HEK293 (cell line): ENCODE data around the gene WBP11.
A peak's percentile ranks its signal among the peaks of the same experiment; 100 is the strongest.

Source experiments
- GFI1B ChIP-seq: fragments of 450-650 bp; formaldehyde crosslinking; IDR thresholded peaks from 2 replicates; pipeline ENCODE4 v1.5.1; 2016; ENCODE audit warnings: missing biosample characterization, missing genetic modification characterization
- KLF8 ChIP-seq: fragments of 450-650 bp; formaldehyde crosslinking; IDR thresholded peaks from 2 replicates; pipeline ENCODE4 v1.5.1; 2016; ENCODE audit warnings: missing biosample characterization, missing genetic modification characterization
- ZBTB20 ChIP-seq: fragments of 450-650 bp; formaldehyde crosslinking; IDR thresholded peaks from 2 replicates; pipeline ENCODE4 v1.5.1; 2016; ENCODE audit warnings: missing biosample characterization, missing genetic modification characterization
- ZFP69B ChIP-seq: fragments of 450-650 bp; formaldehyde crosslinking; IDR thresholded peaks from 2 replicates; pipeline ENCODE4 v1.5.1; 2016; ENCODE audit warnings: missing biosample characterization, missing genetic modification characterization
- ZNF114 ChIP-seq: fragments of 450-650 bp; formaldehyde crosslinking; IDR thresholded peaks from 2 replicates; pipeline ENCODE4 v1.5.0; 2017; ENCODE audit warnings: missing biosample characterization, missing genetic modification characterization
- ZNF138 ChIP-seq: fragments of 450-650 bp; formaldehyde crosslinking; IDR thresholded peaks from 2 replicates; pipeline ENCODE4 v1.5.1; 2016; ENCODE audit warnings: missing biosample characterization, missing genetic modification characterization, borderline replicate concordance
- ZNF292 ChIP-seq: fragments of 450-650 bp; formaldehyde crosslinking; IDR thresholded peaks from 2 replicates; pipeline ENCODE4 v1.5.1; 2016; ENCODE audit warnings: low read depth, missing biosample characterization, missing genetic modification characterization, borderline replicate concordance
- ZNF335 ChIP-seq: fragments of 450-650 bp; formaldehyde crosslinking; conservative IDR thresholded peaks from 2 replicates; pipeline ENCODE4 v1.5.1; 2016; ENCODE audit warnings: missing biosample characterization, missing genetic modification characterization
- ZNF501 ChIP-seq: fragments of 450-650 bp; formaldehyde crosslinking; IDR thresholded peaks from 2 replicates; pipeline ENCODE4 v1.5.1; 2016; ENCODE audit warnings: missing biosample characterization, missing genetic modification characterization
- ZNF544 ChIP-seq: fragments of 450-650 bp; formaldehyde crosslinking; IDR thresholded peaks from 2 replicates; pipeline ENCODE4 v1.5.0; 2017; ENCODE audit warnings: missing biosample characterization, missing genetic modification characterization
- ZNF561 ChIP-seq: fragments of 450-650 bp; IDR thresholded peaks from 2 replicates; pipeline ENCODE4 v1.5.1; 2018; ENCODE audit warnings: missing biosample characterization, missing genetic modification characterization, borderline replicate concordance
- ZNF623 ChIP-seq: fragments of 450-650 bp; formaldehyde crosslinking; IDR thresholded peaks from 2 replicates; pipeline ENCODE4 v1.5.1; 2016; ENCODE audit warnings: missing biosample characterization, missing genetic modification characterization
- ZNF660 ChIP-seq: fragments of 450-650 bp; IDR thresholded peaks from 2 replicates; pipeline ENCODE4 v1.5.1; 2018; ENCODE audit warnings: missing biosample characterization, mild to moderate bottlenecking, missing genetic modification characterization
- ZSCAN30 ChIP-seq: fragments of 450-650 bp; IDR thresholded peaks from 2 replicates; pipeline ENCODE4 v1.5.1; 2018; ENCODE audit warnings: missing biosample characterization, mild to moderate bottlenecking, missing genetic modification characterization, moderate library complexity
- TF ChIP-seq, protein P1 (sequence below): fragments of 450-650 bp; formaldehyde crosslinking; conservative IDR thresholded peaks from 2 replicates; pipeline ENCODE4 v1.5.1; 2016; ENCODE audit warnings: low read depth, missing biosample characterization, missing genetic modification characterization
- TF ChIP-seq, protein P2 (sequence below): fragments of 450-650 bp; formaldehyde crosslinking; IDR thresholded peaks from 2 replicates; pipeline ENCODE4 v1.5.1; 2016; ENCODE audit warnings: missing biosample characterization, missing genetic modification characterization, borderline replicate concordance
- TF ChIP-seq, protein P3 (sequence below): fragments of 450-650 bp; formaldehyde crosslinking; IDR thresholded peaks from 2 replicates; pipeline ENCODE4 v1.5.1; 2016; ENCODE audit warnings: missing biosample characterization, missing genetic modification characterization
- TF ChIP-seq, protein P4 (sequence below): fragments of 450-650 bp; formaldehyde crosslinking; IDR thresholded peaks from 2 replicates; pipeline ENCODE4 v1.5.1; 2016; ENCODE audit warnings: missing biosample characterization, missing genetic modification characterization
- TF ChIP-seq, protein P5 (sequence below): fragments of 450-650 bp; formaldehyde crosslinking; IDR thresholded peaks from 2 replicates; pipeline ENCODE4 v1.5.1; 2017; ENCODE audit warnings: missing biosample characterization, missing genetic modification characterization

Gene WBP11

DNA sequence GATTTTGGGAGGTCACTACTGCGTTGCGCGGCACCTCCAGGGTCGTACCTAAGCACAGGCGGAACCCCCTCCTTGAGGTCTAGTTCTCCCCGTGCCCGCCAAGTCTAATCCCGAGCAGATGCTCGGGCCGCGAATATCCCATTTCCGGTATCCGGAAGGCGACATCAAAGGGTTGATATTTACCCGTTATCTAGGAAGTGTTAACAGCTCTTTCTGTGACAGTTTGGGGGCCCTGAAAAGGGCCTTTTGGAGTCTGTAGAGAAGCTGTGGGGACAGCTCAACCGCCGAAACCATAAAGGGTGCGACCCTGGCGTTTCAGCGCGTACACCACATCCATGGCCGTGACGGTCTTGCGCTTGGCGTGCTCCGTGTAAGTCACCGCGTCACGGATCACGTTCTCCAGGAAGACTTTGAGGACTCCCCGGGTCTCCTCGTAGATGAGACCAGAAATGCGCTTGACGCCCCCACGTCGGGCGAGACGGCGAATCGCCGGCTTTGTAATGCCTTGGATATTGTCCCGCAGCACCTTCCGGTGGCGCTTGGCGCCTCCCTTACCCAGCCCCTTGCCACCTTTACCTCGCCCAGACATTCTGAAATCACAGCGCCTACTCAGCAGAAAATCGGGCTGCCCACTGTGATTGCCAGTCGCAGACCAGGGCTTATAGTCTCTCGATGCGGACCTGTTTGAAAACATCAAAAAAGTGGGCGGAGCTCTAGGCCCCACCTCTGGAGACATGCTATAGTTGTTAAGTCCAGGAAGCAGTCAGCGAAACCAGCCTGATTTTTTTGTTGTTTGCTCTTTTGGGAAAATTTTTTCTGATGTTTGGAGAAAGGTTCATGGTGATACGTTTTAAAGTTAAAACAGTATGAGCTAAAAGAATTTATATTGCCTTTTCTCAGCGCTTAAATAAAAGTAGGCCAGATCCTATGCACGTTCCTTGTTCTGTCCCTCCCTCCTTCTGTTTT is 32.5 kb downstream of the WBP11 start (continued):
- TF ChIP-seq, protein P1, sequence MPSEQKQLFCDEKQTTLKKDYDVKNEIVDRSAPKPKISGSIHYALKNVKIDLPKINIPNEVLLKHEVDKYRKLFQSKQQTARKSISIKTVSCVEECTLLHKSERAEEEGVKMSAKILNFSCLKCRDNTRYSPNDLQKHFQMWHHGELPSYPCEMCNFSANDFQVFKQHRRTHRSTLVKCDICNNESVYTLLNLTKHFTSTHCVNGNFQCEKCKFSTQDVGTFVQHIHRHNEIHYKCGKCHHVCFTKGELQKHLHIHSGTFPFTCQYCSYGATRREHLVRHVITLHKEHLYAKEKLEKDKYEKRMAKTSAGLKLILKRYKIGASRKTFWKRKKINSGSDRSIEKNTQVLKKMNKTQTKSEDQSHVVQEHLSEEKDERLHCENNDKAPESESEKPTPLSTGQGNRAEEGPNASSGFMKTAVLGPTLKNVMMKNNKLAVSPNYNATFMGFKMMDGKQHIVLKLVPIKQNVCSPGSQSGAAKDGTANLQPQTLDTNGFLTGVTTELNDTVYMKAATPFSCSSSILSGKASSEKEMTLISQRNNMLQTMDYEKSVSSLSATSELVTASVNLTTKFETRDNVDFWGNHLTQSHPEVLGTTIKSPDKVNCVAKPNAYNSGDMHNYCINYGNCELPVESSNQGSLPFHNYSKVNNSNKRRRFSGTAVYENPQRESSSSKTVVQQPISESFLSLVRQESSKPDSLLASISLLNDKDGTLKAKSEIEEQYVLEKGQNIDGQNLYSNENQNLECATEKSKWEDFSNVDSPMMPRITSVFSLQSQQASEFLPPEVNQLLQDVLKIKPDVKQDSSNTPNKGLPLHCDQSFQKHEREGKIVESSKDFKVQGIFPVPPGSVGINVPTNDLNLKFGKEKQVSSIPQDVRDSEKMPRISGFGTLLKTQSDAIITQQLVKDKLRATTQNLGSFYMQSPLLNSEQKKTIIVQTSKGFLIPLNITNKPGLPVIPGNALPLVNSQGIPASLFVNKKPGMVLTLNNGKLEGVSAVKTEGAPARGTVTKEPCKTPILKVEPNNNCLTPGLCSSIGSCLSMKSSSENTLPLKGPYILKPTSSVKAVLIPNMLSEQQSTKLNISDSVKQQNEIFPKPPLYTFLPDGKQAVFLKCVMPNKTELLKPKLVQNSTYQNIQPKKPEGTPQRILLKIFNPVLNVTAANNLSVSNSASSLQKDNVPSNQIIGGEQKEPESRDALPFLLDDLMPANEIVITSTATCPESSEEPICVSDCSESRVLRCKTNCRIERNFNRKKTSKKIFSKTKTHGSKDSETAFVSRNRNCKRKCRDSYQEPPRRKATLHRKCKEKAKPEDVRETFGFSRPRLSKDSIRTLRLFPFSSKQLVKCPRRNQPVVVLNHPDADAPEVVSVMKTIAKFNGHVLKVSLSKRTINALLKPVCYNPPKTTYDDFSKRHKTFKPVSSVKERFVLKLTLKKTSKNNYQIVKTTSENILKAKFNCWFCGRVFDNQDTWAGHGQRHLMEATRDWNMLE (tag by site-specific recombination) = 0 out of 2 replicates have a peak, but pooled peaks have one; percentile 17
- TF ChIP-seq ZSCAN30 (tag by site-specific recombination) (peak; percentile 72), ZNF114 (tag by site-specific recombination) (no peak), ZNF660 (tag by site-specific recombination) (peak; percentile 92), GFI1B (tag by site-specific recombination) (peak; percentile 94), ZNF292 (tag by site-specific recombination) (no peak), ZFP69B (tag by site-specific recombination) (peak; percentile 41; the same call in 1 of the 2 replicates), ZNF544 (no peak), ZNF561 (tag by site-specific recombination) (peak; percentile 44), ZNF623 (peak; percentile 27; the same call in 1 of the 2 replicates), ZNF501 (tag by site-specific recombination) (peak; percentile 87; the same call in 1 of the 2 replicates), ZNF138 (tag by site-specific recombination) (no peak), ZNF335 (tag by site-specific recombination) (peak; percentile 90), ZBTB20 (tag by site-specific recombination) (peak; percentile 10; the same call in 1 of the 2 replicates), KLF8 (tag by site-specific recombination) (peak; percentile 85)
- TF ChIP-seq, protein P2, sequence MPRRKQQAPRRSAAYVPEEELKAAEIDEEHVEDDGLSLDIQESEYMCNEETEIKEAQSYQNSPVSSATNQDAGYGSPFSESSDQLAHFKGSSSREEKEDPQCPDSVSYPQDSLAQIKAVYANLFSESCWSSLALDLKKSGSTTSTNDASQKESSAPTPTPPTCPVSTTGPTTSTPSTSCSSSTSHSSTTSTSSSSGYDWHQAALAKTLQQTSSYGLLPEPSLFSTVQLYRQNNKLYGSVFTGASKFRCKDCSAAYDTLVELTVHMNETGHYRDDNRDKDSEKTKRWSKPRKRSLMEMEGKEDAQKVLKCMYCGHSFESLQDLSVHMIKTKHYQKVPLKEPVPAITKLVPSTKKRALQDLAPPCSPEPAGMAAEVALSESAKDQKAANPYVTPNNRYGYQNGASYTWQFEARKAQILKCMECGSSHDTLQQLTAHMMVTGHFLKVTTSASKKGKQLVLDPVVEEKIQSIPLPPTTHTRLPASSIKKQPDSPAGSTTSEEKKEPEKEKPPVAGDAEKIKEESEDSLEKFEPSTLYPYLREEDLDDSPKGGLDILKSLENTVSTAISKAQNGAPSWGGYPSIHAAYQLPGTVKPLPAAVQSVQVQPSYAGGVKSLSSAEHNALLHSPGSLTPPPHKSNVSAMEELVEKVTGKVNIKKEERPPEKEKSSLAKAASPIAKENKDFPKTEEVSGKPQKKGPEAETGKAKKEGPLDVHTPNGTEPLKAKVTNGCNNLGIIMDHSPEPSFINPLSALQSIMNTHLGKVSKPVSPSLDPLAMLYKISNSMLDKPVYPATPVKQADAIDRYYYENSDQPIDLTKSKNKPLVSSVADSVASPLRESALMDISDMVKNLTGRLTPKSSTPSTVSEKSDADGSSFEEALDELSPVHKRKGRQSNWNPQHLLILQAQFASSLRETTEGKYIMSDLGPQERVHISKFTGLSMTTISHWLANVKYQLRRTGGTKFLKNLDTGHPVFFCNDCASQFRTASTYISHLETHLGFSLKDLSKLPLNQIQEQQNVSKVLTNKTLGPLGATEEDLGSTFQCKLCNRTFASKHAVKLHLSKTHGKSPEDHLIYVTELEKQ = peak; percentile 30; the same call in 1 of the 2 replicates
- TF ChIP-seq, protein P3, sequence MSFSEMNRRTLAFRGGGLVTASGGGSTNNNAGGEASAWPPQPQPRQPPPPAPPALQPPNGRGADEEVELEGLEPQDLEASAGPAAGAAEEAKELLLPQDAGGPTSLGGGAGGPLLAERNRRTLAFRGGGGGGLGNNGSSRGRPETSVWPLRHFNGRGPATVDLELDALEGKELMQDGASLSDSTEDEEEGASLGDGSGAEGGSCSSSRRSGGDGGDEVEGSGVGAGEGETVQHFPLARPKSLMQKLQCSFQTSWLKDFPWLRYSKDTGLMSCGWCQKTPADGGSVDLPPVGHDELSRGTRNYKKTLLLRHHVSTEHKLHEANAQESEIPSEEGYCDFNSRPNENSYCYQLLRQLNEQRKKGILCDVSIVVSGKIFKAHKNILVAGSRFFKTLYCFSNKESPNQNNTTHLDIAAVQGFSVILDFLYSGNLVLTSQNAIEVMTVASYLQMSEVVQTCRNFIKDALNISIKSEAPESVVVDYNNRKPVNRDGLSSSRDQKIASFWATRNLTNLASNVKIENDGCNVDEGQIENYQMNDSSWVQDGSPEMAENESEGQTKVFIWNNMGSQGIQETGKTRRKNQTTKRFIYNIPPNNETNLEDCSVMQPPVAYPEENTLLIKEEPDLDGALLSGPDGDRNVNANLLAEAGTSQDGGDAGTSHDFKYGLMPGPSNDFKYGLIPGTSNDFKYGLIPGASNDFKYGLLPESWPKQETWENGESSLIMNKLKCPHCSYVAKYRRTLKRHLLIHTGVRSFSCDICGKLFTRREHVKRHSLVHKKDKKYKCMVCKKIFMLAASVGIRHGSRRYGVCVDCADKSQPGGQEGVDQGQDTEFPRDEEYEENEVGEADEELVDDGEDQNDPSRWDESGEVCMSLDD (tag by site-specific recombination) = no peak
- TF ChIP-seq, protein P4, sequence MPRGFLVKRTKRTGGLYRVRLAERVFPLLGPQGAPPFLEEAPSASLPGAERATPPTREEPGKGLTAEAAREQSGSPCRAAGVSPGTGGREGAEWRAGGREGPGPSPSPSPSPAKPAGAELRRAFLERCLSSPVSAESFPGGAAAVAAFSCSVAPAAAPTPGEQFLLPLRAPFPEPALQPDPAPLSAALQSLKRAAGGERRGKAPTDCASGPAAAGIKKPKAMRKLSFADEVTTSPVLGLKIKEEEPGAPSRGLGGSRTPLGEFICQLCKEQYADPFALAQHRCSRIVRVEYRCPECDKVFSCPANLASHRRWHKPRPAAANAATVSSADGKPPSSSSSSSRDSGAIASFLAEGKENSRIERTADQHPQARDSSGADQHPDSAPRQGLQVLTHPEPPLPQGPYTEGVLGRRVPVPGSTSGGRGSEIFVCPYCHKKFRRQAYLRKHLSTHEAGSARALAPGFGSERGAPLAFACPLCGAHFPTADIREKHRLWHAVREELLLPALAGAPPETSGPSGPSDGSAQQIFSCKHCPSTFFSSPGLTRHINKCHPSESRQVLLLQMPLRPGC = peak; percentile 31; the same call in 1 of the 2 replicates
- TF ChIP-seq, protein P5, sequence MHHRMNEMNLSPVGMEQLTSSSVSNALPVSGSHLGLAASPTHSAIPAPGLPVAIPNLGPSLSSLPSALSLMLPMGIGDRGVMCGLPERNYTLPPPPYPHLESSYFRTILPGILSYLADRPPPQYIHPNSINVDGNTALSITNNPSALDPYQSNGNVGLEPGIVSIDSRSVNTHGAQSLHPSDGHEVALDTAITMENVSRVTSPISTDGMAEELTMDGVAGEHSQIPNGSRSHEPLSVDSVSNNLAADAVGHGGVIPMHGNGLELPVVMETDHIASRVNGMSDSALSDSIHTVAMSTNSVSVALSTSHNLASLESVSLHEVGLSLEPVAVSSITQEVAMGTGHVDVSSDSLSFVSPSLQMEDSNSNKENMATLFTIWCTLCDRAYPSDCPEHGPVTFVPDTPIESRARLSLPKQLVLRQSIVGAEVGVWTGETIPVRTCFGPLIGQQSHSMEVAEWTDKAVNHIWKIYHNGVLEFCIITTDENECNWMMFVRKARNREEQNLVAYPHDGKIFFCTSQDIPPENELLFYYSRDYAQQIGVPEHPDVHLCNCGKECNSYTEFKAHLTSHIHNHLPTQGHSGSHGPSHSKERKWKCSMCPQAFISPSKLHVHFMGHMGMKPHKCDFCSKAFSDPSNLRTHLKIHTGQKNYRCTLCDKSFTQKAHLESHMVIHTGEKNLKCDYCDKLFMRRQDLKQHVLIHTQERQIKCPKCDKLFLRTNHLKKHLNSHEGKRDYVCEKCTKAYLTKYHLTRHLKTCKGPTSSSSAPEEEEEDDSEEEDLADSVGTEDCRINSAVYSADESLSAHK = no peak
